Right renal cortex interstitium (tissue), 3 donors: ENCODE data around the gene TGM2. TPM values are rescaled to one million over a fixed set of nuclear protein-coding genes. Genes with fewer than 3 reads are reported as not detected.

Experiments
- DNase-seq, 3 donors: peaks; one replicate each; pipeline ENCODE4 v3.0.0-alpha.2; 2013; ENCODE audit warnings: low read depth in 3 of 3, low spot score in 2 of 3
- polyA plus RNA-seq, 3 donors: library from polyadenylated mRNA; unstranded; fragments of 120-200 nt; gene quantifications; one replicate each; pipeline ENCODE4 v1.2.1, GENCODE V29; 2013; ENCODE audit not compliant: insufficient read length in 3 of 3

The TGM2 gene
- polyA plus RNA-seq, 3 donors, result 30.0 to 31.7 (median 31.5) TPM

DNA sequence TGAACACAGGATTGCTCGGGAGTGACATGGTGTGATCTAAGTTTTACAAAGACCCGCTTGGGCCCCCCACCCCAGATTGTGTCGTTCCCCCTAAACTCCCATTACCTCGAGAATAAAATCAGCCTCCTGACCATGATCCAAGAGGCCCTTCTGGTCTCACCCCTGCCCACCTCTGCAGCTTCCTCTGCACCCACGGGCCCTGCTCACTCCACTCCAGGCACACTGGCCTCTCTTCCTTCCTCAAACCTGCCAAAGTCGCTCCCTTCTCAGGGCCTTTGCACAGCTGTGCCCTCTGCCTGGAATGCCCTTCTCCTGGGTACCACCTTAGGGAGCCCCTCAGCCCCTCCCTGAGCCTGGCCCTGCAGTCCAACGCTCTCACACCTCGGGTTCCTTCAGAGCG, 17.9 kb downstream of the TGM2 start:
- no peak for DNase-seq

DNA sequence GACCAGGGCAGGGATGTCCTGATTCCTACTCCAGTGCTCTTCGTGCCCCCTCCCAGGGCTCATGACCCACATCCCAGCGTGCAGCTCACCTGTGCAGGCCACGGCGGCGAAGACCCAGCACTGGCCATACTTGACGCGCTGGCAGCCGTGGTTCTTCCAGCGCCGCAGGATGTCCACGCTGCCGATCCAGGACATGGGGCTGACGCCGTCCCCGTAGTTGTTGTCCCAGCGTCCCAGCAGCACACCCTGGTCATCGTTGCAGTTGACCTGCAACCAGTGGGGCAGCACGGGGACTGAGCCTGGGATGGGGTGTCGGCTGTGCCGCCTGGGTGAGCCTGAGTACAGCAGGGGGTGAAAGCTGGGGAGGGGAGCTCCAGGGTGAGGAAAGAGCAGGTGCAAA, 18.4 kb downstream of the TGM2 start:
- DNase-seq, result no peak

DNA sequence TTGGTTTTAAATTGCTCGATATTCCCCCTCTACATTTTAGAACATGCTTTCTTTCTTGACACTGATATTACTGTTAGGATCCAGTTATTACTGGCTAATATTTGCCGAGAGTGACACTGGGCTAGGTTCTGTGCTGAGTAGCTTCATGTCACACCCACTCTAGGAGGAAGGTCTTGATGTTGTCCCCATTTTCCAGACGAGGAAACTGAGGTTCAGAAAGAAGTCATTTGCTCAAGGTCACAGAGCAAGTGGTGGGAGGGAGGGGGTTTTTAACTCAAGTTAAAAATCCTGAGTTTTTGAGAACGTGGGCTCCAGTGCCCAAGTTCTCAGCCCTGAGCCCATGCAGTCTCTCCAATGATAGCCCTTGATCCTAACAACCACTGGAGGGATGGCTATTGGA, 18.9 kb downstream of the TGM2 start:
- no peak for DNase-seq

DNA sequence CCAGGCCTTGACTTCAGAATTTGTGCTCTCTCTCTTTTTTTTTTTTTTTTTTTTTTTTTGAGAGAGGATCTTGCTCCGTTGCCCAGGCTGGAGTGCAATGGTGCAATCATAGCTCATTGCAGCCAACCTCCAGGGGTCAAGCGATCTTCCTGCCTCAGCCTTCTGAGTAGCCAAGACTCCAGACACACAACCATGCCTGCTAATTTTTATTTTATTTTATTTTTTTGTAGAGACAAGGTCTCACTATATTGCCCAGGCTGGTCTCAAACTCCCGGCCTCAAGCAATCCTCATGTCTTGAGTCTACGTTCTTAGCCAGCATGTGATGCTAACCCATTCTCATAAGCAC, 19.4 kb downstream of the TGM2 start:
- DNase-seq, result no peak

DNA sequence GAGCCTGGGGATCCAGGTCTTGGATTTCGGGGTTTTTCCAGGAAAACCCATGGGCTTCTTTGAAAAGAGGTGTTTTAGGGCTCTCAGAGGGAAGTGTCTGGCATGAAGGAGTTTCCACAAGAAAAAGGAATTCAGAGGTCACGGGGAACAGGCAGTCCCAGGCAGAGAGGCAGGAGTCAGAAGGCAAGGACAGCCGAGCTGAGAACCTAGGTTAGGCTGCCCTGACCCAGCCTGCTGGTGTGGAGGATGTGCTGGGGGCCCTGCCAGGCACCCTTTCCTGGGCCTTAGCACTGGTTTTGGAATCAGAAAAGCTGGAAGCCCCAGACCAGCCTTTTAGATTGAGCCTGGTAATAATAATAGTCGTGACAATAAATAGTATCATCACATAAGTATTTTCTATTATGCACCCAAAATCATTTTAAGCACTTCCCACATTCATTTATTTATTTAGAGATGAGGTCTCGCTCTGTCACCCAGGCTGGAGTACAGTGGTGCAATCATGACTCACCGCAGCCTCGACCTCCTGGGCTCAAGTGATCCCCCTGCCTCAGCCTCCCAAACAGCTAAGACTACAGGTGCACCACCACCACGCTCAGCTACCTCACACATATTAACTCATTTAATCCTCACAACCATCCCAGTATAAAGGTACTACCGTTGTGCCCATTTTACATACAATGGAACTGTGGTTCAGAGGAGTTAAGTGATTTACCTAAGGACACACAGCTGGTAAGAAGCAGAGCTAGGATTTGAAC, 19.9 kb downstream of the TGM2 start:
- DNase-seq, result no peak

DNA sequence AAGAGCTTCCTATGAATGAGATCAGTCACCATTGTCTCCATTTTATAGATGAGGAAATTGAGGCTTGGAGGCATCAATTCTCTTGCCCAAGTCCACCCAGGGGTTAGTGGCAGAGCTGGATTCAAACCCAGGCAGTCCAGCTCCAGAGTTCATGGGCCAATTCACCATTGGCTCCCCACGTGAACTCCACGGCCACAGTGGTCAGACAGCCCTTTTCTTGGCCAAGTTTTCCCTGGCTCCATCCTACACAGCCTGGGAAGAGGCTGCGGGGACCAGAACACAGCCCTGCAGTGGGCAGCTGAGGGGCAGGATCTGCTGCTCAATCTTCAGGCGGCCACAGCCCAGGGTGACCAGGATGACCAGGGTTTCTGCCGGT, 20.5 kb downstream of the TGM2 start:
- no peak for DNase-seq

DNA sequence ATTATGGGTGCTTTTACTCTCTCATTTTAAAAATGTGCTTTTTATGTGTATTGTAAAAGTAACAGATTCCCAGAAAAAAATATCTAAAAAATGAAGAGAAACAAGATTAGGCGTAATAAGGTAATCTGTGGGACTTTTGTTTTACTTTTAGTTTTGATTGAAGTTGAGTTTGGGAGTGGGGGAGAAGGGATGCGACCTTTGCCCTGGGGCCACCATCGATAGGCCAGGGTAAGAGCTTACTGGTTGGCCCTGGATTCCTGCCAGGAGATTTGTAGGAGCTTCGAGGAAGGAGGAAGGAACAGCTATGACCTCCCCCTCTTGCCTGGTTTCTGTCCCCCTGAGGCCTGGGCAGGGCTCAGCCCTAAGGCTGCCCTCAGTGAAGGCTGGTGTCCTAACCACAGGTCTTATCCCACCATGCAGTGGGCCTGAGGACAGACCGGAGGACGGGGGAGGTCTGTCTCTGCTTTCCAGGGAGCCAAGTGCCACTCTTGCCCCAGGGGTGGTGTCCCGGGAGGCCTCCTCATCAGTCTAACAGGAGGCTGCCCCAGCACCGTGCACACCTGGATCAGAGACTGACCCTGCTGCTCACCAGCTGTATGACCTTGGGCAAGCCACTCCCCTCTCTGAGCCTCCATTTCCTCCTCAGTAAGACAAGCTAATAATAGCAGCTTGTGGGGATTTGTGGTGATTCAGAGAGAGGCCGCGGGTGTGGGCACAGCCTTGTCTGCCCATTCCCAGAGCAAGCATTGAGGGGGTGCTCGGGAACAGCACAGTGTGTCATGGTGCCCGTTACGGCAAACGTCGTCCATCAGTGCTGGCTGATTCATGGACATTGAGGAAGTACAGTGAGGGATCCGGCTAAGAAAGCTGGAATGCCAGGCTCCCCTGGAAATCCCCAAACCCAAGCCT, 21.2 kb downstream of the TGM2 start:
- DNase-seq, result no peak

DNA sequence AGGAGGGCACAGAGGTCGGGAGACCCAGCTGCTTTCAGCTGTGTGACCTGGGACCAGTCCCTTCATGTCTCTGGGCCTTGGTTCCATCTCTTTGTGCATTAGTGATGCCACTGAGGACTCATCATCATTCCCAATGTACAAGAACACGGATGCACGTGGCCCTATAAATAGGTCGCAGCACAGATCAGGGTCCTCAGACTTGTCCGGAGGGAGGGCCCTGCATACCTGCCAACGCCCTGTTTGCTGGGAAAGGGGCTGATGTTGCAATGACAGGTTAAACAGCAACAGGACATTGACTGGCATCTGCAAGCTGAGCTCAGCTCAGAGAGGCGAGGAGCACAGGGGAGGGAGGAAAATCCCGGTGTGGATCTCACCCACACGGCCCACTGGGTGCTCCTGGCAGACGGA, 21.8 kb downstream of the TGM2 start:
- DNase-seq, result no peak

DNA sequence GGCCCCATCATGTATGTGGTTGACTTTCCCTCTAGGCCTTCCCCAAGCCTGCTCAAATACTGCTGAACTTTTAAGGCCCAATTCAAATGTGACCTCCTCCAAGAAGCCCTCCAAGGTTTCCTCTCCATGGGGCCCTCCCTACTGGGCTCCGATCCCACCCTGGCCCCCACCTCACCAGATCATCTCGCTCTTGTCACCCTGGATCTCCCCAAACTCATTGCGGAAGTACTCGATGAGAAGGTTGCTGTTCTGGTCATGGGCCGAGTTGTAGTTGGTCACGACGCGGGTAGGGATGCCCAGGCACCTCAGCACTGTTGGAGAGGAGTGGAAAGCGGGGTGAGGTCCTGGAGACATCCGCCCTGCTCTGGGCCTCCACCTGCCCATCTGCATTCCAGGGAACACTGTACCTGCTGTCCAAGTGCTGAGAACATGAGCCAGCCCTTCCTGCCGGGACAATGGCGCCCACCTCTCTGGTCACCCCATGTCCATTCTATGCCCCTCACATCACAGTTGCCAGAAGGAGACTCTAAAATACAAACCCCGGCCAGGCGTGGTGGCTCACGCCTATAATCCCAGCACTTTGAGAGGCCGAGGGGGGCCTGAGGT, 23.1 kb downstream of the TGM2 start:
- no peak for DNase-seq

DNA sequence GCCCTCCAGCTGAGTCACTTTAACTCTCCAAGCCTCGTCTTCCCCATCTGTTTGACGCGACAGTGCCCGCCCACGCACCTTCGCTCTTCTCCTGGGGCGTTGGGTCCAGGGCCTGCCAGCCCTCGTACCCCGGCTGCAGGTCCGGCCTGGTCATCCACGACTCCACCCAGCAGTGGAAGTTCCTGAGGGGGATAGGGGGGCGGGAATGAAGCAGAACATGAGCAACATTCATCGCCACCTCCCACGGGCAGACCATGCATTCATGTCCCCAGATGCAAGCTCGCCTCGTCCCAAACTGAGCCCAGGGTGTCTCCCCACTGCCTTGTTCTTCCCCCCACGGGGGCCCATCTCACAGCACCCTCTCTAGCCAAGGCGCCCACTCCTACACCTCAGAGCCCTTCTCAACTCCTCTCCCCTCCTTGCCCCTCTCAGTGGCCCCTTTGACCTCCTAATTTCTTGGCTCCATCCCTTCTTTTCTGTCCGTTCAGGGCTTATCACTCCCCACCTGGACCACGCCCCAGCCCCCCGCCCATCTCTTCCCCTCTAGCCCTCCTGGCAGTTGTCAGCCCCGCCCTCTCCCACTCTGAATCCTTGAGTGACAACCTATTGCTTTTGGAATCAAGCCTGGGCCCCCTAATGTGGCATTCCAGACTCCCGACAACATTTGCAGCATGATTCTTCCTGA, 23.7 kb downstream of the TGM2 start:
- no peak for DNase-seq

DNA sequence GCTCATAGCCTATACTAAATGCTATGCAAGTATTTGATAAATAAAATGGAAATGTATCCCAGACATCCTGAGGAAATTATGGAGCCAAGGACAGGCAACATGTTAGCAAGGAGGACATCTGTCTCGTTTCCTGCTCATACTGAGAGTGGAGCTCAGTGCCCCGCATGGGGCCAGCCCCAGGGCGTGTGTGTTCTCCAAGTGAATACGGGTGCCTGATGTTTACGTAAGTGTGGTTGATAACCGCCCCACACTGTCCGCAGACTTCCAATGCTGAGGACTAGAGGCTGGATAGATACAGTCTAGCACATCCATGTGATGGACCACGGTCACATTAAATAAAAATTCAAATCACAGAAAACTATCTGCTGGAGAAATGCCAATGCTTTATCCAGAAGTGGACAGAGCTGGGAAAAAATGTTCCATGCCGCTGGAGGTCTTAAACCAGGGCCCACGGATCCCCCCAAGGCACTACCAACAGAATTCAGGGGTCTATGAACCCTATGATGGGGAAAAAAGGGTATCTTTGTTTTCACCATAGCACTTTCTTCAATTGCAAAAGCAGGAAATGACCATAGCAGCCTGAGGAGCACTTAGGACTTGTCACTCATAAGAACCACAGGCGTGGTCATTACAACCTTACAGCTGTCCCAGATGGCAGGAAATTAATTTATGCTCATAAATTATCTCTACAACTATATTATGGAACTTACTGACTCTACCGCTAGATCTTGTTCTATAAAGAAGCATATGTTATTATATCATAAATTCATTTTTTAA, 24.9 kb downstream of the TGM2 start:
- DNase-seq, result no peak

DNA sequence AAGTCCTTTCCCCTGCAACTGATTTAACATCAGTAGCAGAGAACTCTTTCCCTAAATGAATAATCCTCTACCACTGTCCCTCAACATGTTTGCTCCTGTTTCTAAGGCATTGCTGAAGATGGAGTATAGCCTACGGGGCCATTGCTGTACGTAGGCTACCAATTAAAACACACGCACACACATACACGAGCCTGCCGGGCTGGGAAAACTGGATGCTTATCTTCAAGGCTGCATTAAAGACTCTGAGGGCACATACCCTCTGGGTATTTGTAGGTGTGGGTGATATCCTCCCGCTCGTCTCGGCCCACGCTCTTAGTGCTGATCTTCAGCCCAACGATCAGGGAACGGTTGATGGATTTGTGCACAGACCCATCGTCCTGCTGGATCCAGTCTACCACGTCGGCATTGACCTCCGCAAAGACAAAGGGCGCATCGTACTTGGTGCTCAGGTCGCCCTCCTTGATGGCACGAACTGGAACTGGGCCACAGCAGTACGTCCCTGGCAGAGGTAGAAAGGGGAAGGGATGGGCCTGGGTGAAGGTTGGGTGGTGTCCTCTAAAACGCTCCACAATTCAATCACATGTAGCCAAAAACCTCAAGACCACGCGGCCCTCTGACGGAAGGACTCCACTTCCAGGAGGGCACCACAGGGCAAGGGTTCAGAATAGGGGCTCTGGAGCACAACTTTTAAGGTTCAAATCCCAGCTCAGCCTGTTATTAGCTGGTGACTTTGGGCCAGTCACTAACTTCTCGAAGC, 25.7 kb downstream of the TGM2 start:
- DNase-seq, result no peak

DNA sequence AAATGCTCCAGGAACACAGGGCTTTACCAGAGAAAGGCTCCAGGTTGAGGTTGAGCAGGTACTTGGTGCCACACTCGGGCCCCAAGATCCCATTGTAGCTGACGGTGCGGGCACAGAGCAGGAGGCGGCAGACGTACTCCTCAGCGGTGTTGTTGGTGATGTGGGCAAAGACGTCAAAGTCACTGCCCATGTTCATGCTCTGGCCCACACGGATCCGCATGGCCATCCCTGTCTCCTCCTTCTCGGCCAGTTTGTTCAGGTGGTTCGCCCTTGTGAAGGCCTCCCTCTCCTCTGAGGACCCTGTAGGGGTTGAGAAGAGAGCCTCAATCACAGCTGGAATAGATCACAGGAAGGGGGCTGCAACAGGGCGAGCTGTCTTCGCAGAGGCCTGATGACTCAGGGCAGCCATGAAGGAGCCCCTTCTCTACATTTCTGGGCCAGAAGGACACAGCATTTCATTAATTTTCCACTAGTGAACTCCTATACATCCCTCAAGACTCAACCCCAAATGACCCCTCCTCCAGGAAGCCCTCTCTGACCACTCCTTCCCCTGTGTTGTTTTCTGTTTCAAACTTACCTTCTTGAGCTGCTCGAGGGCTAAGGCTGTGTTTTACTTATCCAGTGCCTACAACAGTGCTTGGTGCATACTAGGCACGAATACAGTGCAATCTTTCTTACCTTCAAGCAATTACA, 26.8 kb downstream of the TGM2 start:
- no peak for DNase-seq

DNA sequence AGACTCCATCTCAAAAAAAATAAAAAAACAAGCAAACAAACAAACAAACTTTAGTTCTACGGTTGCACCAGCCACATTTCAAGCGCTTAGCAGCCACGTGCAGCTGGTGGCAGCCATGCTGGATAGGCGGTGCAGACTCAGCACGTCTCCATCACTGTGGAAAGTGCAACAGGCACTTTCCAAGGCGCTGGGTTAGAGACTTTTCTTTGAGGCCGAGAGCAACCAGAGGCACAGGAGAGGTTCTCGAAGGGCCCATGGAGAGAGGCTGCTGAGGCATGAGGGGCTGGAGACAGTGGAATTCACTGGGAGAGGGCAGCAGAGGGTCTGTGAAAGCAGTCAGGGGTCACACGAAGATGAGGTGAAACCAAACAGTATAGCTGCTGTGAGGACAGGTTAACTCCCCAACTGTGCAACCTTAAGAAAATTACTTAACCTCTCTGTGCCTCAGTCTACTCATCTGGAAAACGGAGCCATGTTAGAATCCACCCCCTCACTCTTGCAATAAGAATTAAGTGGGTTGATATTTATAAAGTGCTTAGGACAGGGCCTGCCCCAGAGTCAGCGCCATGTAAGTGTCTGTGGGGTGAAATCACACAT, 27.5 kb downstream of the TGM2 start:
- DNase-seq, result no peak

DNA sequence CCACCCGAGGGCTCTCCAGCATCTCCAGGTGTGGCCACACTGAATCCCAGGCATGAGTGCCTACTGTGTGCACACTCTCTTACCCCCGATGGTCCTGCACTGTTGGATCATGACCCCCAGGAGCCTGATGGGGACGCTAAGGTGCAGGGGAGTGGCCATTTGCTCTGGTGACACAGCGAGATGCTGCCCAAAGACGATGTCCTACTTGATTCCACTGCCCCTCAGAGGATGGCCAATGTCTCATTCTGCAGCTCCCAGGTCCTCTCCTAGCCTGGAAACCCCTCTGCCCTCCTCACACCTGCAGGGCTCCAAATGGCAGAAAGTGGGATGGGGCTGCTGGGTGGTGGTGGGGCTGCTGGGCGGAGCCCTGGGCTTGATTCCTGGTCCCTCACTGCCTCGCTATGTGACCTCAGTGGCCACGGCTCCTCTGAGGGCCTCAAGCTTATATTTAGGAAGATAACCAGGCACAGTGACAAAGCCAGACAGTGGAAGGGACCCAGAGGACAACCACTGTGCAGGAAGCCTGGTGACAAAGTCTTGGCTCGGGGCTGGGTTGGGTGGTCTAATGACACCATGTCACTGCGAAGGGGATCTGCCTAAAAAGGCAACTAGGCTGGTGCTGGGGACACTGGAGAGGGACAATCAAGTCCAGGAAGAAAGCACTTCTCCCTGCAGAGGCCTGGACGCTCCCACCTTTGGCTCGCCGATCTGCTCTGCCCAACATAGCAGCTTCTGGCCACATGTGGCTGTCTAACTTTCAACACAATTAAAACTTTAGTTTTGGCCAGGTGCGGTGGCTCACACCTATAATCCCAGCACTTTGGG, 28.4 kb downstream of the TGM2 start:
- DNase-seq, result no peak

DNA sequence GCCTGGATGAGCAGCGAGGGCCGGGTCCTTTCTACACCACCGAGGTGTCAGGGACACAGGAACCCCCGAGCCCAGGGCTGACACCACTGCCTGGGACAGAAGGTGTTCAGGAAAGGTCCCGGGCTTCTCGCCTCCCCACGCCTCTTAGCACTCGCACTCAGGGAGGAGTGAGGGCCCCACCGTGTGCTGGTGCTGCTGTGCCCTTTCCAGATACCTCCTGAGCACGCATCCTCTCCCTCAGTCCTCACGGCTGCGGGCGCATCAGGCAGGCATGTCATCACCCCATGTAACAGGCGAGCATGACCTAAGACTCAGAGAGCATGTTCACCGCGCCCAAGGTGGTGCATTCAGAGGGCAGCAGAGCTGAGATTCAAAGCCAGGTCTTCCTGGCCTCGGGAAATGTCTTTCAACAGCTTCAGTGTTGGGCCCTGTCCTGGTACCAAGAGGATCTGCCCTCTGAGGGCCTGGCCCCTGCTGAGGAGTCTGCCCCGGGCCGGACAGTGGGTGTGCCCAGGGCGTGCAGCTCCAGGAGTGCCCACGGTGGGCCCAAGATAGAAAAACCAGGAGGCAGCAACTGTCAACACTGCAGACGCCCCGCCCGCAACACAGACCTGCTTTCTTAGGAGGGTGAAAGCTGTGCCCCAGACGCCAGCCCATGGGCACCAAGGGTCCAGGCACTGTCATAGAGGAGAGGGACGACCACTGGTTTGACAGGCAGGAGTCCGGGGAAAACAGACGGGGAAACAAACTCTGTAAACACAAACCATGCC, 29.2 kb downstream of the TGM2 start:
- no peak for DNase-seq

DNA sequence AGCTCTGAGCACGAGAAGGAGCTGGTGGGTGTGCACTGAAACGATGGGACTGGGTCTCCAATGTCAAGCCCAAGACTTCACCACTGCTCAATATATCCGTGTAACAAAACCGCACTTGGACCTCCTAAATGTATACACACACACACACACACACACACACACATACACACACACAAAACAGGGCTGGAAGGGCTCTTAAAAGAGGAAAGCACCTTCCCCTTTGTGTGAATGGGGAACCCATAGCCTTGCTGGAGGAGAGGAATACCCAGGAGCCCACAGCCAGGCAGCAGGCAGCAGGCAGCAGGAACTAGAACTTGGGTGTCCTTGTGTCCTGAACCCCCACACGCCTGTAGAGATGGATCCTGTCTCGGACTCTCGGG, 29.8 kb downstream of the TGM2 start:
- DNase-seq, result no peak
